Right lobe of liver (tissue), 4 donors: Measurements from ENCODE around the gene HIF1AN.

Experiments
- POLR2A ChIP-seq: fragments of 450-650 bp; IDR thresholded peaks from one replicate; pipeline ENCODE4 v1.6.1; 2017; ENCODE audit warnings: antibody characterized with exemption, mild to moderate bottlenecking
- TF ChIP-seq, protein P1 (sequence below), 4 donors: fragments of 200-600 bp in 3 of 4; fragments of 450-650 bp in 1 of 4; IDR thresholded peaks; one replicate each; pipeline versions ENCODE4 v1.5.1 to v1.8.0; 2016 to 2022; ENCODE audit warnings: antibody characterized with exemption in 4 of 4, mild to moderate bottlenecking in 2 of 4
- donor health status: DM: no; HTN: no; CAD: no.
- donor health status: DM: no; HTN: no; CAD: no.
- donor health status: DM: no; HTN: yes; CAD: no.

DNA sequence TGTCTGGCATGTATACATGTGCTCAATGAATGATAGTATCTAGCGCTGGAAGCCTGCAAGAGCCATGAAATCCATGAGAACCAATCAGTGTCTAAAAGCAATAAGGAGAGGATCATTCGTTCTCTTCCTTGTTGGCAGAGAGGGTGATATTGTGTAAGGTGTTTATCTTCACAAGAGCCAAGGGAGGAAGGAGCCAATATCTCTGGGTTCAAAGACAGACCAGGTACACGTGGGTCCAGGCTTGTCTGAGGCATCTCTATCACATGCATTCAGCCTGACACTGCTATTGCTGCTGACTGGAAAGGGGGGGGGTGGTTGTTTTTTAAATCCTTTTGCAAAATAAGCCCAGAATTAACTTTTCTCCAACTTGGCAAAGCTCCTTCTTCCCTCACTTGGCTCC lies 20.1 kb upstream of the HIF1AN start:
- TF ChIP-seq, protein P1, sequence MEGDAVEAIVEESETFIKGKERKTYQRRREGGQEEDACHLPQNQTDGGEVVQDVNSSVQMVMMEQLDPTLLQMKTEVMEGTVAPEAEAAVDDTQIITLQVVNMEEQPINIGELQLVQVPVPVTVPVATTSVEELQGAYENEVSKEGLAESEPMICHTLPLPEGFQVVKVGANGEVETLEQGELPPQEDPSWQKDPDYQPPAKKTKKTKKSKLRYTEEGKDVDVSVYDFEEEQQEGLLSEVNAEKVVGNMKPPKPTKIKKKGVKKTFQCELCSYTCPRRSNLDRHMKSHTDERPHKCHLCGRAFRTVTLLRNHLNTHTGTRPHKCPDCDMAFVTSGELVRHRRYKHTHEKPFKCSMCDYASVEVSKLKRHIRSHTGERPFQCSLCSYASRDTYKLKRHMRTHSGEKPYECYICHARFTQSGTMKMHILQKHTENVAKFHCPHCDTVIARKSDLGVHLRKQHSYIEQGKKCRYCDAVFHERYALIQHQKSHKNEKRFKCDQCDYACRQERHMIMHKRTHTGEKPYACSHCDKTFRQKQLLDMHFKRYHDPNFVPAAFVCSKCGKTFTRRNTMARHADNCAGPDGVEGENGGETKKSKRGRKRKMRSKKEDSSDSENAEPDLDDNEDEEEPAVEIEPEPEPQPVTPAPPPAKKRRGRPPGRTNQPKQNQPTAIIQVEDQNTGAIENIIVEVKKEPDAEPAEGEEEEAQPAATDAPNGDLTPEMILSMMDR (IDR thresholded peaks at IDR 0.05) = no peak
- no peak for TF ChIP-seq POLR2A
